Fibroblast of lung (primary cell): ENCODE data around the gene FRAT2. TPM values are rescaled to one million over a fixed set of nuclear protein-coding genes. Genes with fewer than 3 reads are reported as not detected.

Experiments used
- DNase-seq, 2 donors: peaks; one replicate each; pipeline versions ENCODE4 v3.0.0 to v3.0.0-alpha.2; 2010; ENCODE audit warnings: low read depth in 2 of 2
- H2AFZ ChIP-seq: 2 replicates; pipeline ENCODE4 v1.5.1; 2012; ENCODE audit warnings: low read length, control low read depth, inconsistent platforms
- H3K27ac ChIP-seq: 2 replicates; pipeline ENCODE4 v1.5.1; 2011; ENCODE audit warnings: low read length, control low read depth; ENCODE audit not compliant: insufficient read depth
- H3K27me3 ChIP-seq: 2 replicates; pipeline ENCODE4 v1.5.1; 2011; ENCODE audit warnings: mild to moderate bottlenecking, low read length; ENCODE audit not compliant: control insufficient read depth, insufficient read depth
- H3K36me3 ChIP-seq: 2 replicates; pipeline ENCODE4 v1.5.1; 2011; ENCODE audit warnings: low read length; ENCODE audit not compliant: control insufficient read depth, insufficient read depth
- H3K4me1 ChIP-seq: 2 replicates; pipeline ENCODE4 v1.5.1; 2011; ENCODE audit warnings: low read length; ENCODE audit not compliant: control insufficient read depth, insufficient read depth; ENCODE audit errors: extremely low read depth
- H3K4me2 ChIP-seq: 2 replicates; pipeline ENCODE4 v1.5.1; 2011; ENCODE audit warnings: low read length, control low read depth; ENCODE audit not compliant: insufficient read depth; ENCODE audit errors: extremely low read depth
- H3K4me3 ChIP-seq, 4 experiments: fragments of 200-600 bp in 1 of 4; sonication (generic) in 1 of 4; replicated peaks in 1 of 4; 2 replicates each; pipeline ENCODE4 v1.5.1; 2011 to 2016; ENCODE audit warnings: low read length in 4 of 4, low read depth in 3 of 4, mild to moderate bottlenecking in 3 of 4, control low read depth in 2 of 4, inconsistent platforms in 1 of 4, mixed read lengths in 1 of 4; ENCODE audit not compliant: insufficient read depth in 1 of 4; ENCODE audit errors: control extremely low read depth in 1 of 4
- H3K79me2 ChIP-seq: 2 replicates; pipeline ENCODE4 v1.5.1; 2012; ENCODE audit warnings: mild to moderate bottlenecking, low read length, inconsistent platforms; ENCODE audit not compliant: control insufficient read depth, insufficient read depth
- H3K9ac ChIP-seq: 2 replicates; pipeline ENCODE4 v1.5.1; 2011; ENCODE audit warnings: mild to moderate bottlenecking, low read length, control low read depth; ENCODE audit not compliant: insufficient read depth
- H3K9me3 ChIP-seq: 2 replicates; pipeline ENCODE4 v1.5.1; 2012; ENCODE audit warnings: low read depth, low read length; ENCODE audit not compliant: control insufficient read depth, insufficient read depth
- H4K20me1 ChIP-seq: 2 replicates; pipeline ENCODE4 v1.5.1; 2011; ENCODE audit warnings: low read length; ENCODE audit not compliant: control insufficient read depth, insufficient read depth; ENCODE audit errors: extremely low read depth
- EZH2 ChIP-seq: IDR thresholded peaks from 2 replicates; pipeline ENCODE4 v1.5.1; 2012; ENCODE audit warnings: low read length, control low read depth, mild to moderate bottlenecking; ENCODE audit errors: missing control alignments
- polyA plus RNA-seq, 2 donors: library from polyadenylated mRNA; depleted of rRNA in 1 of 2; stranded (reverse) in 1 of 2; unstranded in 1 of 2; fragments of >200 nt; gene quantifications; 2 replicates each; pipeline ENCODE4 v1.2.1, GENCODE V29; 2011 to 2012; ENCODE audit warnings: missing spikeins in 1 of 2
- total RNA-seq: library from RNA; depleted of rRNA; stranded (reverse); fragments of >200 nt; gene quantifications from 2 replicates; pipeline ENCODE4 v1.2.1, GENCODE V29; 2014
- TF ChIP-seq, protein P1 (sequence below), 2 donors: IDR thresholded peaks in 1 of 2; conservative IDR thresholded peaks in 1 of 2; 1 replicate in 1 of 2; 2 replicates in 1 of 2; pipeline ENCODE4 v1.5.1; 2011 to 2012; ENCODE audit warnings: low read length in 2 of 2, control low read depth in 1 of 2, inconsistent platforms in 1 of 2, low read depth in 1 of 2, mild to moderate bottlenecking in 1 of 2

FRAT2 gene
- total and polyA plus RNA-seq, 2 donors (not counting 1 experiment from before 2014, with no cell fraction given): 2.0 to 5.3 TPM

- no peak for TF ChIP-seq EZH2
- TF ChIP-seq, protein P1, sequence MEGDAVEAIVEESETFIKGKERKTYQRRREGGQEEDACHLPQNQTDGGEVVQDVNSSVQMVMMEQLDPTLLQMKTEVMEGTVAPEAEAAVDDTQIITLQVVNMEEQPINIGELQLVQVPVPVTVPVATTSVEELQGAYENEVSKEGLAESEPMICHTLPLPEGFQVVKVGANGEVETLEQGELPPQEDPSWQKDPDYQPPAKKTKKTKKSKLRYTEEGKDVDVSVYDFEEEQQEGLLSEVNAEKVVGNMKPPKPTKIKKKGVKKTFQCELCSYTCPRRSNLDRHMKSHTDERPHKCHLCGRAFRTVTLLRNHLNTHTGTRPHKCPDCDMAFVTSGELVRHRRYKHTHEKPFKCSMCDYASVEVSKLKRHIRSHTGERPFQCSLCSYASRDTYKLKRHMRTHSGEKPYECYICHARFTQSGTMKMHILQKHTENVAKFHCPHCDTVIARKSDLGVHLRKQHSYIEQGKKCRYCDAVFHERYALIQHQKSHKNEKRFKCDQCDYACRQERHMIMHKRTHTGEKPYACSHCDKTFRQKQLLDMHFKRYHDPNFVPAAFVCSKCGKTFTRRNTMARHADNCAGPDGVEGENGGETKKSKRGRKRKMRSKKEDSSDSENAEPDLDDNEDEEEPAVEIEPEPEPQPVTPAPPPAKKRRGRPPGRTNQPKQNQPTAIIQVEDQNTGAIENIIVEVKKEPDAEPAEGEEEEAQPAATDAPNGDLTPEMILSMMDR (conservative IDR thresholded peaks at IDR 0.05 in 1 of 2, IDR thresholded peaks at IDR 0.05 in 1 of 2; ENCODE audit: low read depth in 1 of 2, low read length in 2 of 2): no peak
- Histone ChIP-seq H3K79me2 (no peaks in the 10 kb centered on the region), H3K9ac (no peak overlapping the region), H3K27ac (no peak overlapping the region), H3K4me3 (no peak overlapping the region), H3K4me2 (no peak overlapping the region), H3K36me3 (peaks cover 13% of the 10 kb centered on the region), H4K20me1 (no peaks in the 10 kb centered on the region), H3K4me1 (no peaks in the 10 kb centered on the region), H2AFZ (no peak overlapping the region), H3K27me3 (no peaks in the 10 kb centered on the region), H3K9me3 (no peaks in the 10 kb centered on the region)
- DNase-seq: no peak
Measured at GRCh38 chr10:97381626-97382025, 47.1 kb upstream of the FRAT2 start.

GRCh38 chr10:97380516-97380915 is 46.0 kb upstream of the FRAT2 start:
- Histone ChIP-seq H3K27ac (no peak overlapping the region), H3K4me3 (no peak overlapping the region), H2AFZ (no peak overlapping the region), H3K4me2 (no peak overlapping the region), H3K36me3 (peaks cover 10% of the 10 kb centered on the region), H3K79me2 (no peaks in the 10 kb centered on the region), H3K27me3 (no peaks in the 10 kb centered on the region), H3K4me1 (no peaks in the 10 kb centered on the region), H3K9ac (no peak overlapping the region), H3K9me3 (no peaks in the 10 kb centered on the region), H4K20me1 (no peaks in the 10 kb centered on the region)
- TF ChIP-seq, protein P1 (conservative IDR thresholded peaks at IDR 0.05 in 1 of 2, IDR thresholded peaks at IDR 0.05 in 1 of 2; ENCODE audit: low read depth in 1 of 2, low read length in 2 of 2): no peak
- TF ChIP-seq EZH2: no peak
- DNase-seq: no peak

DNA sequence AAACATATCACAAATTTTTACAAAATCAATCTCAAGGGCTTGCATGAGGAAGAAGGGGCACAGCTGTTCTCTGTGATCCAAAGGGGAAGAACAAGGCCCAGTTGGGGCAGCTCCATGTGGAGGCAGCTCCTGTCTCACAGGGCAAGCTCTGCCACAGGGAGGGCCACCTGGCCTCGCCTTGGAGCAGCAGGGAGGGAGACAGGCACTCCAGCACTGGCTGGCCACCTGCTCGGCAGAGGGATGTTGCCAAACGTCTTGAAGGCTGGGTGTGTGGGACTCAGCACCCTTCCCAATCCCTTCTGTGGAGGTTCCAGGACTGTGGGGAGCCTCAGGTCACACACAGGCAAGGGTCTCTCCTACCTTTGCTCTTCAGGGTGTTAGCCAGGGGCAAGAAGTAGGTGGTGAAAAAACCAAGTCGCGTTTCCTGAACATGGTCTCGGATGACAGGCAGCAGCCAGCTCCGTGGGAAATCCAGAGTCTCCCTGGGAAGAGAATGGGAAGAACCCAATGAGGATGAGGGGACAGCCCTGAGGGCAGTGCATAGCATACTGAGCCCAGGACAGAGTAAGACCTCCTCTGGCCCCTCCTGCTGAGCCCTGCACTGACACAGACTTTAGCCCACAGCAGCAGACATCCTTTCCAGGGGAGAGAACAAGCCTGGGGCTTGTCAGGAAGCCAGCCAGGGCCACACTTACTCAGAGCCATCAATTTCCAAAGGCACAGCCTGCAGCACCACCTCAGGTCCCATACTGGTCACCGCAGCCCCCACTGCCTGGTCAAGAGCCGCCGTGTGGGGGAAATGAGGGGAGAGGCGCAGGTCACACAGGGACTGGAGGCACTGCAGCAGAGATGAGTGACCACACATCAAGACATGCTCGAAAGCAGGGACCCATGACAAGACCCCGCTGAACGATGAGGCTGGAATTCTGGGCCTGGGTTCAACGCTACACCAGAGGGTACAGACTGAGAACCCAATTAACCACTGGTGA is 44.7 kb upstream of the FRAT2 start:
- DNase-seq: no peak
- H3K79me2 ChIP-seq: no peaks in the 10 kb centered on the region
- H3K36me3 ChIP-seq: peaks cover 7% of the 10 kb centered on the region
- H4K20me1 ChIP-seq: no peaks in the 10 kb centered on the region
- no peaks in the 10 kb centered on the region for H3K27me3 ChIP-seq
- no peaks in the 10 kb centered on the region for H3K4me1 ChIP-seq
- H3K9me3 ChIP-seq: no peaks in the 10 kb centered on the region
- H3K4me2 ChIP-seq: no peak overlapping the region
- no peak overlapping the region for H3K9ac ChIP-seq
- H2AFZ ChIP-seq: no peak overlapping the region
- H3K4me3 ChIP-seq: no peak overlapping the region
- no peak overlapping the region for H3K27ac ChIP-seq
- TF ChIP-seq, protein P1 (conservative IDR thresholded peaks at IDR 0.05 in 1 of 2, IDR thresholded peaks at IDR 0.05 in 1 of 2; ENCODE audit: low read depth in 1 of 2, low read length in 2 of 2): no peak
- TF ChIP-seq EZH2: no peak
